Common myeloid progenitor, CD34-positive (primary cell): ENCODE results near the gene MID1.
A peak's percentile ranks its signal among the peaks of the same experiment; 100 is the strongest.

Experiments
- CTCF ChIA-PET: fragments of 350-600 bp; sonication (Branson Sonifier 250); formaldehyde crosslinking; loops from one replicate; lab custom pipeline; 2021; ENCODE audit warnings: antibody characterized with exemption; lab: Charles Lee
- POLR2A ChIA-PET: fragments of 350-600 bp; sonication (Branson Sonifier 250); formaldehyde crosslinking; loops from one replicate; lab custom pipeline; 2021; ENCODE audit warnings: antibody characterized with exemption; lab: Charles Lee
- DNase-seq, 3 donors: peaks; one replicate each; pipeline versions ENCODE4 v3.0.0 to v3.0.0-alpha.2; 2013
- H3K27ac ChIP-seq, 2 experiments: 1 replicate in 1 of 2; 2 replicates in 1 of 2; pipeline ENCODE4 v1.7.0; 2013; ENCODE audit warnings: inconsistent platforms in 2 of 2, low read length in 2 of 2, mild to moderate bottlenecking in 2 of 2, low read depth in 1 of 2, moderate library complexity in 1 of 2; ENCODE audit not compliant: severe bottlenecking in 2 of 2, insufficient read depth in 1 of 2, poor library complexity in 1 of 2
- H3K27me3 ChIP-seq, 5 experiments: replicated peaks in 2 of 5; 1 replicate in 3 of 5; 2 replicates in 2 of 5; pipeline versions ENCODE4 v1.6.1 to v1.7.0; 2013; ENCODE audit warnings: low read length in 4 of 5, mild to moderate bottlenecking in 2 of 5, moderate library complexity in 2 of 5, inconsistent platforms in 1 of 5; ENCODE audit not compliant: insufficient read depth in 5 of 5, control insufficient read depth in 4 of 5
- H3K36me3 ChIP-seq, 4 experiments: 1 replicate in 2 of 4; 2 replicates in 2 of 4; pipeline versions ENCODE4 v1.6.1 to v1.7.0; 2013; ENCODE audit warnings: low read length in 3 of 4, control low read depth in 1 of 4, mild to moderate bottlenecking in 1 of 4; ENCODE audit not compliant: control insufficient read depth in 4 of 4, insufficient read depth in 4 of 4
- H3K4me1 ChIP-seq, 4 experiments: 1 replicate in 3 of 4; 2 replicates in 1 of 4; pipeline versions ENCODE4 v1.6.1 to v1.7.1; 2013; ENCODE audit warnings: low read length in 3 of 4, mild to moderate bottlenecking in 3 of 4, control low read depth in 1 of 4, inconsistent platforms in 1 of 4, moderate library complexity in 1 of 4; ENCODE audit not compliant: control insufficient read depth in 4 of 4, insufficient read depth in 4 of 4; ENCODE audit errors: control extremely low read depth in 1 of 4
- H3K4me3 ChIP-seq, 7 experiments: 1 replicate in 4 of 7; 2 replicates in 3 of 7; pipeline versions ENCODE4 v1.5.1 to v1.7.0; 2013; ENCODE audit warnings: mild to moderate bottlenecking in 7 of 7, low read length in 6 of 7, moderate library complexity in 6 of 7, inconsistent platforms in 2 of 7, low read depth in 2 of 7, control low read depth in 1 of 7; ENCODE audit not compliant: insufficient read depth in 4 of 7, control insufficient read depth in 1 of 7; ENCODE audit errors: extremely low read depth in 1 of 7
- H3K9me3 ChIP-seq, 5 experiments: 1 replicate in 4 of 5; 2 replicates in 1 of 5; pipeline versions ENCODE4 v1.6.1 to v1.7.1; 2013; ENCODE audit warnings: low read length in 4 of 5, mild to moderate bottlenecking in 2 of 5, inconsistent platforms in 1 of 5, low read depth in 1 of 5, moderate library complexity in 1 of 5; ENCODE audit not compliant: control insufficient read depth in 4 of 5, insufficient read depth in 2 of 5; ENCODE audit errors: control extremely low read depth in 1 of 5
- WGBS: methylation state at CpG from one replicate; pipeline ENCODE4 v1.1.5; 2013; ENCODE audit not compliant: insufficient coverage; 5-methylcytosine and 5-hydroxymethylcytosine counted together

Gene MID1

DNA sequence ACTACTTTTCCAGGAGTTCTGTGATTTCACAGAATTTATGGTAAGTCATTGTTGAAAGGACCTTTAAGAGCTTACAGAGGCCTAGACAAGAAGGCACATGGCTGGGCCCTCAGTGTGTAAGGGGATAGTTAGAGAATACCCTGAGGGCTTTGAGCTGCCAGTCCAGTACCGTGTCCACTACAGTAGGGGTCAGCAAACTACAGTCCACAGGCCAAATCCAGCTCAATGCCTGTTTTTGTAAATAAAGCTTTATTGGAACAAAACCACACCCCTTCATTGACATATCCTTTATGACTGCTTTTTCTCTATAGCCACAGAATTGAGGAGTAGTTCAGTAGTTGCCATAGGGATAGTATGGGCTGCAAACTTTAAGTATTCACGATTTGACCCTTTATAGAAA, 176.2 kb downstream of the MID1 start:
- CTCF ChIA-PET: no interaction called here
- Histone ChIP-seq H3K9me3 (no peaks in the 10 kb centered on the region), H3K4me3 (no peak overlapping the region), H3K36me3 (no peaks in the 10 kb centered on the region), H3K27me3 (peaks cover 0 to 2% (median 0%) of the 10 kb centered on the region in 5 experiments), H3K27ac (no peak overlapping the region), H3K4me1 (no peaks in the 10 kb centered on the region)
- POLR2A ChIA-PET: no interaction called here
- WGBS: 68% methylated on average over 2 of the region's 2 CpGs
- DNase-seq: peak in 1 of 3 donors; percentile 4

DNA sequence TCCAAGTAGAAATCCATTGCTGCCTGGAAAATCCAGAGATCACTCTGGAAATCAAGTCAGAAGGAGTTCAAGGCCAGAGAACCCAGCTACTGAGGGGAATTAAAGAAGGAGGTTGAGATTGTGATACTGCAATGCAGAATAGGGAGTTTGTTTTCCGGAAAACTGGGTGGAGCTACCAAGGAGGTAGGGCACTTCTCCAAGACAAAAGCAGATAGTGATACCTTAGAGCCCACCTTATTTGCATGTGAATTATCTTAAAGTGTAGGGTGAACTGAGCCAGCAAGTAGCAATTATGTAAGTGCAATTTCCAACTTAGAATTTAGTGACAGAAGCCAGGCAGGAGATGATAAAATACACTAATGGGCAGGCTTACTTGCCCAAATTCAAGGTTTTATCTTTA, 178.9 kb downstream of the MID1 start:
- 29% methylated on average over 1 of the region's 1 CpG for WGBS
- no peaks in the 10 kb centered on the region for H3K4me1 ChIP-seq
- H3K4me3 ChIP-seq: no peak overlapping the region
- ChIA-PET POLR2A (no interaction called here), CTCF (no interaction called here)
- no peaks in the 10 kb centered on the region for H3K9me3 ChIP-seq
- H3K27ac ChIP-seq: no peak overlapping the region
- no peaks in the 10 kb centered on the region for H3K27me3 ChIP-seq
- H3K36me3 ChIP-seq: no peaks in the 10 kb centered on the region
- DNase-seq: no peak

DNA sequence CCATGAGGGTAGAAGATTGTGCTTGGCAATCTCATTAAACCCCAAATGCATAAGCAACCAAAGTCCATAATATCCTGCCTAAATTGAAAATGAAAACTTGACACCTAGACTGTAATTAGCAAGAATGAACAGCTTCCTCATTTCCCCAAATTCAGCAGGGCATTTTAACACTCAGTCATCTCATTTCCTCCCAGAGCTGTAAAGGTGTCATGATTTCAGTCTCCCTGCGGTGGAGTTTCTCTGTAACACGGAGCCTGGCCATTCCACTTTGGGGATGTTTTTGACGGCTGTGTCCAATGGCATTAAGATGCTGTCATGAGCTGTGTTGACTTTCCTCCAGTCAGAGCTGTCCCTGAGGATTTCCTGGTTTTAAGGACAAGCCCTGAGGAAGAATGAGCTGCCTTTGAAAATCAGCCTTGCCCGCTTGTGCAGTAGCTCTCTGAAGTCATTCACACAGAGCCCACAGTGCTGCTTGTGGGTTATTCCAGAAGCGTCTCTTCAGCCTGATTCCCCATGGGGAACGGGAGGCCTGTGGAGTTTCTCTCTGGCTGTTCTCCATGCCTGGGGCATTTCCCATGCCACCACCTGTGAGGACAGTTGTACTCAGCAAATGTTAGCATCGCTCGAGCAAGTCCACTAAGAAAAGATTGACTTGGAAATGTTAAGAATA, 187.0 kb downstream of the MID1 start:
- Histone ChIP-seq H3K36me3 (no peaks in the 10 kb centered on the region), H3K27me3 (no peaks in the 10 kb centered on the region), H3K4me3 (no peak overlapping the region), H3K27ac (no peak overlapping the region), H3K4me1 (no peaks in the 10 kb centered on the region), H3K9me3 (no peaks in the 10 kb centered on the region)
- 50% methylated on average over 6 of the region's 8 CpGs for WGBS
- ChIA-PET CTCF (no interaction called here), POLR2A (no interaction called here)
- peak in 2 of 3 donors; percentile 13 to 35 for DNase-seq

DNA sequence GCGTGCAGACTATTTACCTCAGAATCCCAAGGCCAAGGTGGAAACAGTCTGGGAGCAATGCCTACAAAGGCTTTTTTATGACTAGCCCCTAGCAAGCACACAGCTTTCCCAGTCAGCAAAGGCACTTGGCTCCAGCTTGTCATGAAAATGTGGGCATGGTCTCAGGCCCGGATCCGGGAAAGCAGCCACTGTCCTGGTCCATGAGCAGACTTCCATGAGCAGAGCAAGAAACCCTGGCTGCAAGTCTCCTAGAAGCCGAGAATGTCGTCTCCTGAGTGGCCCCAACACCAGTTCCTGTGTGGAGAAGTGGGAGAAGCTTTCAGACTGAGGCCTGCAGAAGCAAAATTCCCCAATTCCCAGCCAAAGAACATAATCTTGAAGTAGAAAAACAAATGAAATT, 190.5 kb downstream of the MID1 start:
- WGBS: 80% methylated on average over 3 of the region's 5 CpGs
- H3K36me3 ChIP-seq: no peaks in the 10 kb centered on the region
- no peak for DNase-seq
- ChIA-PET CTCF (no interaction called here), POLR2A (no interaction called here)
- no peak overlapping the region for H3K27ac ChIP-seq
- H3K9me3 ChIP-seq: no peaks in the 10 kb centered on the region
- H3K4me3 ChIP-seq: no peak overlapping the region
- H3K4me1 ChIP-seq: no peaks in the 10 kb centered on the region
- H3K27me3 ChIP-seq: no peaks in the 10 kb centered on the region

DNA sequence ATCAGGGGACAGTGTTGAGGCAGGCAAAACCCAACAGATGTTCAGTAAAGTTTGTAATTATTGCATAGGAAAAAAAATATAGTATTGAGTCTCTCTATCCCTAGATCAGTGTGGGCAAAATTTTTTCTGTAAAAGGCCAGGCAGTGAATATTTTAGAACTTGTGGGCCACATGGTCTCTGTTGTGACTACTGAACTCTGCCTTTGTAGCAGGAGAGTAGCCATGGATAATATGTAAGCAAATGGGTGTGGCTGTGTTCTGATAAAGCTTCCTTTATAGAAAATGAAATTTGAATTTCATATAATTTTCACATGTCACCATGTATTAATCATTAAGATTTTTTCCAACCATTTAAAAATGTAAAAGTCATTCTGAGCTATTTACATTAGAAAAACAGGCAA, 193.1 kb downstream of the MID1 start:
- Histone ChIP-seq H3K4me3 (no peak overlapping the region), H3K4me1 (no peaks in the 10 kb centered on the region), H3K9me3 (no peaks in the 10 kb centered on the region), H3K27ac (no peak overlapping the region), H3K27me3 (no peaks in the 10 kb centered on the region), H3K36me3 (no peaks in the 10 kb centered on the region)
- ChIA-PET POLR2A (no interaction called here), CTCF (no interaction called here)
- no peak for DNase-seq

DNA sequence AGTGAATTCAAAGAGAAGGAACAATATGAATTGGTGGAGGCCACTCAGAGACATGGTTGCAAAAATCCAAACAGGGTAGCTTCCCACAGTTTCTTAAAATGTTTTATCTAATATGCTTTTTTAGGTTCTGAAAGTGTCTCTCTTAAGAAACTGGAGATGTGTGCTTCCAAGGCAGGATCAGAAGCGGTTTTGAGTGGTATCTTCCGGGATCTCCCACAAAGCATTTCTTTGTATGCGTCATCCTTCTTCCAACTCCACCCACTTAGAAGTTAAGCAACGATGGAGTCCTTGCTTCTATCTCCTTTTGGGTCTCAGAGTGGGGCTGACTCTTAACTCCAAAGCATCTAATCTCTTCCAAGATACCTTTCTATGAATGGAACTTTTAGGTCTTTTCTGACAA, 196.7 kb downstream of the MID1 start:
- Histone ChIP-seq H3K9me3 (no peaks in the 10 kb centered on the region), H3K27ac (no peak overlapping the region), H3K36me3 (no peaks in the 10 kb centered on the region), H3K27me3 (no peaks in the 10 kb centered on the region), H3K4me1 (no peaks in the 10 kb centered on the region), H3K4me3 (no peak overlapping the region)
- DNase-seq: no peak
- WGBS: 80% methylated on average over 3 of the region's 4 CpGs
- CTCF ChIA-PET: no interaction called here
- POLR2A ChIA-PET: no interaction called here

DNA sequence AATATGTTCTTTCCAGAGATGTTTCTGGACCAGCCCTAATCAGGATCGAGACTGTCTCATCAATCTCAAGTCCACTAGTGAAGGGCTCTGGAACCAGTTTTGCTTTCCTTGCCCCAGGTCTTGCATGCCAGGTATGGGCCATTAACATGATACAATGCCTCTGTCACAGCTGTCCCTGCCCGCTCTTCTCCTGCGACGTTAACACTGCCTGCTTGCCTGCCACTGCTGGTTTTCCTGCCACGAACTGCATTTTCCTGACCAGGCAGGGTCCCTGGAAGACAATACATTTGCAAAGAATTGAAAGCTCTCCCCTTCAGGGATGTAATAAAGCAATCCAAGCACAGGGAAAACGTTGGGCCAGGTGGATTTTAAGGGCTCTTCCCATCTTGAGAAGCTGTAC, 200.3 kb downstream of the MID1 start:
- POLR2A ChIA-PET: no interaction called here
- H3K36me3 ChIP-seq: no peaks in the 10 kb centered on the region
- no peak overlapping the region for H3K4me3 ChIP-seq
- 75% methylated on average over 5 of the region's 6 CpGs for WGBS
- DNase-seq: no peak
- H3K27me3 ChIP-seq: peaks cover 0 to 1% (median 0%) of the 10 kb centered on the region in 5 experiments
- no peak overlapping the region for H3K27ac ChIP-seq
- no peaks in the 10 kb centered on the region for H3K9me3 ChIP-seq
- CTCF ChIA-PET: no interaction called here
- no peaks in the 10 kb centered on the region for H3K4me1 ChIP-seq
